Fibroblast of upper back skin (primary cell): ENCODE data around the gene RGS7.
"Not testable (repeated sequence)": the region's sequence is repeated elsewhere in the genome, so short reads cannot be mapped to it uniquely, and the experiment has no call there.

Experiments
- DNase-seq: peaks from one replicate; pipeline ENCODE4 v3.0.0-alpha.2; 2013

RGS7 gene

DNA sequence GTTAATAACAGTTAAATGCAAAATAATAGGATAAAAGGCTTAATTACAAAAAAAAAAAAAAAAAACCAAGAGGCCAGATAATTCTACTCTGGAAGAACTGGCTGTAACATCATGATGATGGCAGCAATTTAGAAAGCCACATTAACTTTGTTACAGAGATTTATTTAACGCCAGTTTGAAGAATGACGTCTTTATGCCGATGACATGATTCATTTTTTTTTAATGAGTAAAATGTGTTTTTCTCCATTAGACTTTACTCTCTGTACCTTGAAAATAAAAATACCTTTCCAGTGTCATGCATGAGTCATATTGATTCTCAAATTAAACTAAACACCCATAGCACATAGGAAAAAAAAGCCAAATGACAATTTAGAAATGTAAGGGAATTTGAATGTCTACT is 226.1 kb downstream of the RGS7 start:
- no peak for DNase-seq

GRCh38 chr1:241129207-241129960 is 227.6 kb downstream of the RGS7 start:
- no peak for DNase-seq

GRCh38 chr1:241125286-241125685 is 231.7 kb downstream of the RGS7 start:
- DNase-seq, result no peak

GRCh38 chr1:241118049-241118448 is 239.0 kb downstream of the RGS7 start:
- DNase-seq, result no peak

DNA sequence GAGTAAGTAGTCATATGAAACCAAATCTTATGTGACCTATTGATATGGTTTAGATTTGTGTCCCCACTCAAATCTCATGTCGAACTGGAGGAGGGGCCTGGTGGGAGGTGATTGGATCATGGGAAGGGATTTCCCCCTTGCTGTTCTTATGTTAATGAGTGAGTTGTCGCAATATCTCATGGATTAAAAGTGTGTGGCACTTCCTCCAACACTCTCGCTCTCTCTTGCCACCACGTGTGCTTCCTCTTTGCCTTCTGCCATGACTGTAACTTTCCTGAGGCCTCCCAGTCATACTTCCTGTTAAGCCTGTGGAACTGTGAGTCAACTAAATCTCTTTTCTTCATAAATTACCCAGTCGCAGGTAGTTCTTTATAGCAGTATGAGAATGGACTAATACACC is 241.2 kb downstream of the RGS7 start:
- DNase-seq, result no peak

DNA sequence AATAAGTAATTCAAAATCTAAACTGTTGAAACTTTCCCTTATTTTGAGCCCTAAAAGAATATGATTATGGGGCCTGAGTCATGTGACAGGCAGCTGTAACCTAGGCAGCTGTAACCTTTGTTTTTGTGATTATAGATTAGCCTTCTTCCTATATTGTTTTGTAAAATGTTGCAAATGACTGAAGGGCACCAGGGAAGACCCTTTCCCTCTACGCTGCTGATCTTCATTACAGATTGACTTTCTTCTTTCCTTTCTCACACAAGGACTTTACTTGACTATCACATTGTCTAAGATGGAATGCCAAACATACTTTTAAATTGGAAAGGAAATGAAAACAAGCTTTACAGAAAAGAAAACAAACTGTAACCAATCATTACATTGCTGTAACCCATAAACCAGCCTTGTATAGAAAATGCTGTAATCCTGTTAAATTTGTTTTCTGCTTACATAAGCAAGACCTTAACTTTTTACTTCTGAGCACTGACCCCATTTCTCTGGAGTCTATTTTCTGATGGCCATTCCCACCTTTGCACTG is 242.2 kb downstream of the RGS7 start:
- DNase-seq, result no peak

DNA sequence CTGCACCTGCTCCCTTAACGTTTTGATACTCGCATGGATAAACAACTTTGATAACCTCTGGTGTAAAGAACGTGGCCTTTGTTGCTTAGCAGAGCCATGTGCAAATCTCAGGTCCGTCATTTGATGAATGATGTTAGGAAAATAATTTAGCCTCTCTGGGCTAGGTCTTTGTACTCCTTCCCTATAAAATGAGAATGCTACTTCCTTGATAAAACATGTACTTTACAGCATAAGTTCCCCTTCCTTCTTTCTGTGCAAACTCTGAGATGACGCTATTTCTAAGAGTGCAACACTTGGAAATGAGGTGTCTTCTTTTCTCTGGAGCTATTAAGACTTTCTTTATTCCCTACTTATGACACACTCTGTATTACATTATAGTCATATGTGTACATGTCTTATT is 243.4 kb downstream of the RGS7 start:
- DNase-seq, result no peak

DNA sequence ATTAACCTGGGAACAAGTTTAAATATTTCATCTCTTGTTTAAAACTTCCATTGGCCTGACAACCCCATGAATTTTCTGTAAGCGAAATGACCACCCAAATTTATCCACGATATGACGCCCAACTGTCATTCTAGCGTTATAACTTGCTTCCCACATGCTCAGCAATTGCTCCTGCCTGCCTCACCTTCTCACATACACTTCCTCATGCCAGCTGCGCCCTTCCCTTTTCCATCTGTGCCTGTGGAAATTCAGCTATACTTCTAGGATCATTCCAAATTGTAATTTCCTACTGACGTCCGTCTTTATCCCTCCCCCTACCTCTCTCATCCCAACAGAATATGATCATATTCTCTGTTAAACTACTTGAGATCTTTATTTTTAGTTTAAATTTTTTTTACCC is 248.0 kb downstream of the RGS7 start:
- DNase-seq, result no peak

DNA sequence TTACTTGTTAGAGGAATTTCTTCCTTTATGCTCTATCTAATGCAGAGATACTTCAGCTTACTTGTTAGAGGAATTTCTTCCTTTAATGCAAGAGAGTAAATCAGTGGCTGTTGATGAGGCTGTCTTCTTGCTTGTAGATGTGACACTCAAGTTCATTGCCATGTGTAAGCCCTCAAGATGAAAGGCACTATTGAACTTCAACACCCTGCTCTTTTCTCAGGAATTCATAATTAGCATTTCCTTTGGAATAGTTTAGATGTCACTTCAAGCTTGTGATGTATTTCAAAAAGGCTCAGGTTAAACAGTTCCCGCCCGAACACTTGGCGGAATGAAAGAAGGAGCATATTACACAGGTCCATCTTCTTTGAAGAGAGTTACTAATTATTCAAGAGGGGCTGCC is 251.9 kb downstream of the RGS7 start:
- no peak for DNase-seq

DNA sequence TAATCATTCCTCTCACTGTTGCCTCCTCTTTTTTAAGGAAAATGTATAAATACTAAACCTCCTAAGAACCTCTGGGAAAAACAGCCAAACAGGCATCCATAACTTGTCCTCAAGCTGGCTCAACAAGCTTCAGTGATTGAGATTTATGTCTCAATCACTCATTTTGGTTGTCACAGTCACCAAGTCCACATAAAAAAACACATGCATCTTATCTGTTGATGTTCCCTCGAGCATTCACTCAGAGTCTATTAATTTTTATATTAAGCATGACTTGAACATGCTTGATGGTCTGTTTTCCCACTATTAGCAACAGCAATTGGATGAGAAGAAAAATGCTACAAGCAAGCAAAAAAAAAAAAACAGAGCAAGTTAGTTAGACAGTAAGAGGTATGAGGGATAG is 254.3 kb downstream of the RGS7 start:
- DNase-seq, result no peak

DNA sequence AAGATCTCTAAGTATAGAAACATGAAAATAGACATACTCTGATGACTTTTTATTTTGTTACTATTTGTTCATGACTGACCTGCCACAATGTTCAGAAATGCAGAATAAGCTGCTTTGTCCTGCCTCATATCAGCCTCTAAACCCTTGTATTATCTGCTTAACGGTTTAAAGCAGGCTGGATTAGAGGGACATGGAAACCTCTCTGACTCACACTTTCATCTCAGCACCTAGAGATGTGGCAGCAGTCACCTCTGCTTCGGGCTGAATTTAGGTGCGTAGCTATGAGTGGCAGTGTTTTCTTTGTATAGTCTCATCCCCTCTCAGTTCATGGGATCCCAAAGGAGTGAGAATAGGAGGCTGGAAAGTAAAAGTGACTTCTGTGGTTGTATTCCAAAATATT is 255.4 kb downstream of the RGS7 start:
- DNase-seq, result peak; percentile 2

- DNase-seq, result no peak
Observed at GRCh38 chr1:241097479-241097878, 259.5 kb downstream of the RGS7 start.

DNA sequence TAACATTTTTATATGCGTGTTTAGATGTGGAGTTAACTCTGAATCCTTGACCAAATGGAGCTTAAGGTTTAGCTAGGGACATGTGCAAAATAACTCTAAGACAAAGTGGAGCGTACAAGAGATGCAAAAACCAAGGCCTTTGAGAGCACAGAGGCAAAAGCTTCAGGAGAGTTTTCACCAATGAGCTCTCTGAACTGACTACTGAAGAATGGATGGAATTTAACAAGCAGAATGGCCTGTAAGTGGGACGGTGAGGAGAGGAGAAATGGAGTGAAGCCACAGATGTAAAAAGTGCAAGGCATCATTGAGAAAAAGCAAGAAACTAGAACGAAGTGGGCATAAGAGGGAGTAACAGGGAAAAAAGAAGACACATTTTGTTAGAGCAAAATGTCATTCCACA is 260.0 kb downstream of the RGS7 start:
- no peak for DNase-seq

DNA sequence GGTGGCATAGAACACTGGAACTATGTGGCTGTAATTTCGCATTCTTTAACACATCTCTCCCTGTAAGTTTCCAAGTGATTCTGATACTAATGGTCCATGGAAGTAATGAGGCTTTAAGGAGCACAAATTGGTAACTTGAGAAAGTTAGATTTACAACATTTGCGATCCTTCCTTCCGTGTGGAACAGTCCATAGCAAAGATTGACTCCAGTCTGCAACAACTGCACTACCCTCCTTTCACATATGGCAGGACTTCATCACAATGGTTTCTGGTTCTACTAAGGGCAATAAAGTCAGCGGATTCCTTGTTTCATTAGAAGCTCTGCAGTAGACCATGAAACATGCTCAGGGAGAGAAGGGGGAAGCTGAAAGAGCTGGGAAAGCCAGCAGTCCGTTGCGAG is 261.2 kb downstream of the RGS7 start:
- DNase-seq, result no peak

GRCh38 chr1:241090798-241091197 is 266.2 kb downstream of the RGS7 start:
- no peak for DNase-seq

GRCh38 chr1:241089066-241089465 is 267.9 kb downstream of the RGS7 start:
- DNase-seq, result not testable (repeated sequence)

- DNase-seq, result not testable (repeated sequence)
Observed at GRCh38 chr1:241088075-241088474, 268.9 kb downstream of the RGS7 start.

DNA sequence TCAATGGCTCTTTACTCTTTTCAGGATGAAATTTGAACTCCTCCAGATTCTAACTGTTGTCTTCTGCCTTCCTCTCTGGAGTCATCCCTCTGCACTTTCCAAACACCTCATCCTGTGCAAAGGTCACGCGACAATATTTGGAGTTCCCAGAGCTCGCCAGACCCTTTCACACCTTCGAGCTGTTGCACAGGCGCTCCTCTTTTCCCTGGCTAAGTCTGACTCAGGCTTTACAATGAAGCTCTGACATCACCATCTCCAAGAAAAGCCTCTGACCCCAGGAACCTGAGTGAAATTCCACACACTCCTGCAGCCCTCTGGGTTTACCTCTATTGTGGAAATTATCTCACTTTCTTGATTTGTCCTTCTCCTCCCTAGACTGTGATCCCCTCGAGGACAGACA is 270.3 kb downstream of the RGS7 start:
- DNase-seq, result no peak

DNA sequence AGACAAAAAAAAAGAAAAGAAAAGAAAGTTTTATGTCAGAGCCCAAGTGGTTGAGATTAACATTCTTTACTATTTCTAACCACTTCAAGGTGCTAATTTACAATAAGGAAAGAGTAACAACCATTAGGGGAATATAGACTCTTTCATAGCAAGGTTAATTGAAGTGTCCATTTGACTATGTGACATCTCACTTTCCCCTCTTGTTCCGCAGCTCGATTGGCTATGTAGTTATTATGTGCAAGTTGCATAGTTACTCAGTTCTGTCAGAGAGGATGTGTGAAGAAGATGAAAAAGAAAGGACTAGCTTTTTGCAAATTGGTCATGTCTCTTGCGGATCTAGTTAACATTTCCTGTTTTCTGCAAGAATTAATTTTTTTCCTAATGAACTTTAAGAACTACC is 273.7 kb downstream of the RGS7 start:
- no peak for DNase-seq

GRCh38 chr1:241081473-241081872 is 275.5 kb downstream of the RGS7 start:
- DNase-seq, result peak; percentile 41

DNA sequence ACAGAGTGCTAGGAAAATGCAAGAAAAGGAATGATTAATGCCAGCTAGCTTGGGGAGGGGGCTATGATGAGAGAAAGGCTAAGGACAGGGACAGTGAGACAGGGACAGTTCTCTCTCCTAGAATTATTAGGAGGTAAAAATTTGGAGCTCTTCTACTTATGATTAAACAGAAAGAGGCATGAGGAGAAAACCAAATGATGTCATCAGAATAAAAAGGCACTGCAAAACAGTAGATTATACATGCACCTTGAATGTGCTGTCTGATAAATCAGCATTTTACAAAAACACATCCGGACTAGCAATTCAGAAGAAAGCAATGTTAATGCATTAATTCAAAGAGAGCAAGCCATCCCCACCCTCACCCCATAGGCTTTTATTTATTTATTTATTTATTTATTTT is 277.5 kb downstream of the RGS7 start:
- no peak for DNase-seq

DNA sequence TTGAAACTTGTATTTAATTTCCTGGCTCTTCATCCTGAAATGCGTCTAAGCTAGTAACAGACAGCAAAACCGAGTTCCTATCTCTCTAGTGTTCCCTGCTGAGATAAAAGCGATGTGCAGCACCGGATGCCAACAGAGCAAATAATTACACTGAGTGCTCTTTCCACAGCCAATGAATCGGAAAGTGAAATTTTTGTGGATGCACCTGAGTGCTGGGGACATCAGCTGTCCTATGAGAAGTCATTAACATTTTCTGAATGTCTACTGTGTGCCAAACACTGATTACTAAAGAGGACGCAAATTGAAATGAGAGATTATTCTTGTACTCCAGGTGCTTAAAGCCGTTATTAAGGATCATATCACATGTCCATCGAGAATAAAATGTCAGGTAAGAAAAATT is 278.0 kb downstream of the RGS7 start:
- no peak for DNase-seq

DNA sequence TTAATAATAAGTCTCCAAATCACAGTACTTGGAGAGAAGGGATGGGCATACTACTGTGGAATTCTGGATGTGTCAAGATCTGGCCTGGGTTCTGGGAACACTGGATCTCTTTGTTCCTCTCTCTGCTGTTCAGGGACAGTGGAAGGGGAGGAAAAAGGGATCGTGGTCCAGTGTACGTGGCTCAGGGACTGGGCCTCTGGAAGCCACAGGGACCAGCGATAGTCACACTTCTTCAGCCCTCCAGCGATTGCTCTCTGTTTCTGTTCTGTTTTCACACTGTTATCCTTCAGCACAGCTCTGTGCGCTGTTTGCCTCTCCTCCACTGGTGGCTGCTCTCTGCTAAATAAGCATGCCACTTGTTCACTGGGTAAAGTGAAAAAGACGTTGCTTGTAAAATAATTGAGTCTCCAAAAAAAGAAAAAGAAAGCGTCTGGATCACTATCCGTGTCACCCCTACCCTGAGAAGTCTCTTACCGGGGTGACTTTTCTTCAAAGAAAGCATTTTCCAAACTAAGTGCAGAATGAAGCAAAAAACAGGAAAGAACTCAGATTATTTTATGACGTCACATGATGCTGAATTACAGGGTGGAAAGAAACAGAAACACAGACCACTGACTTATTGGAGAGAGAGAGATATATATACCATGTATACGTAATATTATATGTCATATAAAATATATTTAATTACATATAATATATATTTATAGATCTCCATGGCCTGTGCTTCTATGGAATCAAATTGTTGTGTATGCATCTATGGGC is 279.4 kb downstream of the RGS7 start:
- DNase-seq, result no peak

DNA sequence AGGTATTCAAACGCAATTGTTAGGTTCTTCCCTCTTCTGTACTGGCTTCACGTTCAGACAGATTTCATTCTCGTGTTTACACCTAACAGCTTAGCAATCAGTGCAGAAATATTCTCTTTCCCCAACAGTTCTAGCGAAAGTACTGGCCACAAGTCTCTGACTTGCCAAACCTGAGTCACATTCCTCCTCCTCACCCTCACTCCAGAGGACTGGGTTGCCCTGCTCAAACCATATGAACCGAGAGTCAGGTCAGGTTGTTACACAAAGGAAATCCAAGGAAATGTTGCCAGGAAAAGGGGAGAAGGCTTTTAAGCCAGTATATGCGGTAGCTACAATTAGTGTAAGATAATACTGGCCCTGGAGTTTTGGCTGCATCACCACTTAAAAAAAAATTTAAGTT is 282.5 kb downstream of the RGS7 start:
- DNase-seq, result no peak
